Thyroid gland (tissue), 4 donors: Measurements from ENCODE around the gene IGFN1. TPM values are rescaled to one million over a fixed set of nuclear protein-coding genes. Genes with fewer than 3 reads are reported as not detected.

ENCODE experiments used
- DNase-seq, 2 donors: peaks; one replicate each; pipeline ENCODE4 v3.0.0-alpha.2; 2019
- H3K27ac ChIP-seq, 3 donors: fragments of 200-600 bp; sonication (generic); 1 replicate in 2 of 3; 2 replicates in 1 of 3; pipeline ENCODE4 v1.5.1; 2016 to 2019; ENCODE audit warnings: mild to moderate bottlenecking in 1 of 3, moderate library complexity in 1 of 3
- H3K27me3 ChIP-seq: fragments of 200-600 bp; sonication (generic); one replicate; pipeline ENCODE4 v1.5.1; 2019
- H3K36me3 ChIP-seq, 2 donors: fragments of 200-600 bp; sonication (generic); one replicate each; pipeline ENCODE4 v1.5.1; 2016 to 2019
- H3K4me1 ChIP-seq, 2 donors: fragments of 200-600 bp; sonication (generic); one replicate each; pipeline ENCODE4 v1.5.1; 2017 to 2019
- H3K4me3 ChIP-seq, 3 donors: fragments of 200-600 bp; sonication (generic); replicated peaks in 1 of 3; 1 replicate in 2 of 3; 2 replicates in 1 of 3; pipeline ENCODE4 v1.5.1; 2016; ENCODE audit warnings: mild to moderate bottlenecking in 1 of 3
- H3K9me3 ChIP-seq: fragments of 200-600 bp; sonication (generic); one replicate; pipeline ENCODE4 v1.5.1; 2017
- POLR2A ChIP-seq, 2 donors: fragments of 450-650 bp; IDR thresholded peaks; one replicate each; pipeline ENCODE4 v1.6.1; 2017; ENCODE audit warnings: antibody characterized with exemption in 2 of 2, mild to moderate bottlenecking in 2 of 2, moderate library complexity in 1 of 2
- WGBS, 2 donors: methylation state at CpG; one replicate each; pipeline ENCODE4 v1.1.5; 2017; 5-methylcytosine and 5-hydroxymethylcytosine counted together
- intact Hi-C: fragments of 100-400 bp; cut with DNase I; formaldehyde crosslinking; loops from one replicate; pipeline ENCODE4 v1.15.1; 2023
- total RNA-seq, 4 donors: library from RNA; depleted of rRNA; stranded (reverse); fragments of >200 nt; gene quantifications; one replicate each; pipeline ENCODE4 v1.2.3, GENCODE V29; 2016
- TF ChIP-seq, protein P1 (sequence below), 6 experiments: fragments of 200-600 bp in 3 of 6; fragments of 450-650 bp in 3 of 6; sonication (generic) in 3 of 6; IDR thresholded peaks; one replicate each; pipeline ENCODE4 v1.5.1; 2016 to 2019; ENCODE audit warnings: antibody characterized with exemption in 6 of 6, mild to moderate bottlenecking in 2 of 6, inconsistent platforms in 1 of 6, moderate library complexity in 1 of 6

Gene IGFN1
- total RNA-seq, 4 donors from 2014 or later: 16.2 to 78.6 (median 33.0) TPM

DNA sequence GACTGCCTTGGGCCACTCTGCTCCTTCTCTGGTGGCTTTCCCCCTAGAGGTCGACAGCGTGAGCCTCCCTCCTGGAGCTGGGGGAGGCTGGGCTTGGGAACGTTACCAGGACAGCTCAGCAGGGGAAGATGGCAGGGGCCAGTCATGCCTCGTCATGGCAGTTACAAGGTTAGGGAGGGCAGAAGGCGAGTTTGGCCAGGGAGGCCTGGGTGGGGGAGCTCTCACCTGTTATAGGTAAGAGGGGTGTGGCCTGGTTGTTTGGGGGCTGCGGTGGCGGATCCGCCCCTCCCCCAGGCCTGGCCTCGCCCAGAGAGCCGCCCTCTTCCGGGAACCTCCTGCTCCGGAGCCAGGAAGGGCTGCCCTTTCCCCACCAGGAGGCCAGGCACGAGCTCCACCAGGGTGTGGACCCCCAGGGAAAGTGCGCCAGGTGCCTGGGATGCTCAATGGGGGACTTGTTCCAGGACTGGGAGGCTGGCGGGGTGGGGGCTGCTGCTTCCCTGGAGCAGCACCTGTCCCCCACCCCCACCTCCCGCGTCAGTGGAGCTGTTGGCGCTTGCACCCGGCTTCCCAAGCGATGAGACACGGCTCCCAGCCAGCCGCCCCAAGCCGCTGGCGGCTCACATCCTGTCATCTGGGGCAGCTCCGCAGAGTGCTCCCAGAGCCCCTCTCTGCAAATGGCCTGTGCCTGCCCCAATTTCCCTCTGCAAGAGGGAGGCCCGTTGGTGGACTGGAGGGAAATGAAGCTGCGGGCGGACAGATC is 69.0 kb downstream of the IGFN1 start:
- H3K36me3 ChIP-seq: no peaks in the 10 kb centered on the region
- no peaks in the 10 kb centered on the region for H3K27me3 ChIP-seq
- intact Hi-C loops: no loop called here
- no peak overlapping the region for H3K4me3 ChIP-seq
- peaks cover 0 to 11% of the 10 kb centered on the region in 2 donors for H3K4me1 ChIP-seq
- DNase-seq: no peak
- H3K9me3 ChIP-seq: no peaks in the 10 kb centered on the region
- TF ChIP-seq, protein P1, sequence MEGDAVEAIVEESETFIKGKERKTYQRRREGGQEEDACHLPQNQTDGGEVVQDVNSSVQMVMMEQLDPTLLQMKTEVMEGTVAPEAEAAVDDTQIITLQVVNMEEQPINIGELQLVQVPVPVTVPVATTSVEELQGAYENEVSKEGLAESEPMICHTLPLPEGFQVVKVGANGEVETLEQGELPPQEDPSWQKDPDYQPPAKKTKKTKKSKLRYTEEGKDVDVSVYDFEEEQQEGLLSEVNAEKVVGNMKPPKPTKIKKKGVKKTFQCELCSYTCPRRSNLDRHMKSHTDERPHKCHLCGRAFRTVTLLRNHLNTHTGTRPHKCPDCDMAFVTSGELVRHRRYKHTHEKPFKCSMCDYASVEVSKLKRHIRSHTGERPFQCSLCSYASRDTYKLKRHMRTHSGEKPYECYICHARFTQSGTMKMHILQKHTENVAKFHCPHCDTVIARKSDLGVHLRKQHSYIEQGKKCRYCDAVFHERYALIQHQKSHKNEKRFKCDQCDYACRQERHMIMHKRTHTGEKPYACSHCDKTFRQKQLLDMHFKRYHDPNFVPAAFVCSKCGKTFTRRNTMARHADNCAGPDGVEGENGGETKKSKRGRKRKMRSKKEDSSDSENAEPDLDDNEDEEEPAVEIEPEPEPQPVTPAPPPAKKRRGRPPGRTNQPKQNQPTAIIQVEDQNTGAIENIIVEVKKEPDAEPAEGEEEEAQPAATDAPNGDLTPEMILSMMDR (IDR thresholded peaks at IDR 0.05): no peak
- no peak overlapping the region for H3K27ac ChIP-seq
- WGBS, 2 donors: 12 to 19% methylated on average over 15 to 16 of the region's 28 CpGs

DNA sequence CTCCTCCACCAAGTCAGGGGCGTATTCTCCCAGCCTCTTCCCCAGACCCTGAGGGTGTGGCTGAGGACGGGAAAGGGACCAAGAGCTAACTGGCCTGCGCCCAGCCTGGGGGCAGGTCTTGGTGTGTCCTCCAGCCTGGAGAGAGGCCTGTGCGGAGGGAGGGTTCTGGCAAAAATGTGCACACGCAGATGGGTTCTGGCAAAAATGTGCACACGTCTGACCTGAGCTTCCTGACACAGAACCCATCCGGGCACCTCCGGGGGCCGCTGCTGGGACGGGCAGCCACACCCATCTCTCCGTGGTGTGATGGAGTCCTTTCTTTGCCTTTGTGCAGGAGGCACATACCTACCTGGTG is 69.6 kb downstream of the IGFN1 start:
- peaks cover 0 to 11% of the 10 kb centered on the region in 2 donors for H3K4me1 ChIP-seq
- intact Hi-C loops: no loop called here
- no peaks in the 10 kb centered on the region for H3K36me3 ChIP-seq
- no peak for DNase-seq
- WGBS, 2 donors: 25 to 37% methylated on average over 10 of the region's 11 CpGs
- H3K27me3 ChIP-seq: no peaks in the 10 kb centered on the region
- H3K27ac ChIP-seq: no peak overlapping the region
- no peak for TF ChIP-seq POLR2A (IDR thresholded peaks at IDR 0.05)
- TF ChIP-seq, protein P1 (IDR thresholded peaks at IDR 0.05): no peak
- no peak overlapping the region for H3K4me3 ChIP-seq
- no peaks in the 10 kb centered on the region for H3K9me3 ChIP-seq

- TF ChIP-seq, protein P1 (IDR thresholded peaks at IDR 0.05): no peak
- TF ChIP-seq POLR2A (IDR thresholded peaks at IDR 0.05): no peak
- no peaks in the 10 kb centered on the region for H3K9me3 ChIP-seq
- WGBS, 2 donors: 97% methylated on average over 8 of the region's 8 CpGs
- no peak overlapping the region for H3K4me3 ChIP-seq
- H3K27ac ChIP-seq: no peak overlapping the region
- no peaks in the 10 kb centered on the region for H3K27me3 ChIP-seq
- H3K36me3 ChIP-seq: no peaks in the 10 kb centered on the region
- peaks cover 0 to 11% of the 10 kb centered on the region in 2 donors for H3K4me1 ChIP-seq
- no peak for DNase-seq
- intact Hi-C loops: no loop called here
Observed at GRCh38 chr1:201260648-201261311, 70.2 kb downstream of the IGFN1 start.

DNA sequence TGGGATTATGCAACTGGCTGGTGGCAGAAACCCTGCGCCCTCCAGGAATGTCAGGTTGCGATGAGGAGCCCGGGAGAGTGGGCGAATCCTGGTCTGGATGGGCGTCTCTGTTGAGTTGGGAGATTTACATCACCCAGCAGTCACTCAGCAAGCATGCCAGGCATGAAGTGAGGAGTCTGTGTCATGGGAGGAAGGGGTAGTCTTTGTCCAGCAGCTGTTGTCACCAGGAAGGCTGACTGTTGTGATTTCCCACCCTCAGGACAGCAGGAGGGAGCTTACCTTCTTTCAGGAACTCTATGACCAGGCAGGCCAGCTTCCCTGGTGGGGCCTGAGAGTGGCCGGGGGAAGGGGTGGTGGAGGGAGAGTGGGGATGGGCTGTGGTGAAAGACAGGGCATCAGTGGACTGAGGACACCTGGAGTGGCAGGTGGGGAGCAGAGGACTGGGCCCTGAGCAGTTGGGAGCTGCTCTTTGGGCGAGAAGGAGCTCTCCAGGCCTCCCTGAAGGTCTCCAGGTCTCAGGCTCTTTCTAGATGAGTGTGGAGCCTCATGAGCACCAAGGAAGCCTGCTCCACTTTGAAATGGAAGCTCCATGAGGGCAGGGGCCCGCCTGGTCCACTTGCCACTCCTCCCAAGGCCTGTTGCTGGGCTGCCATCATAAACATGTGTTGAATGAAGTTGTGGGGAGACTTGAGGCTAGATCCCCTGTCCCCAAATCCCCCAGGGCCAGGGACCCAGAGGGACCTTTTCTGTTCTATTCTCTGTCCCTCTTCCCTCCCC is 71.3 kb downstream of the IGFN1 start:
- Histone ChIP-seq H3K9me3 (no peaks in the 10 kb centered on the region), H3K27ac (no peak overlapping the region), H3K27me3 (no peaks in the 10 kb centered on the region), H3K4me3 (no peak overlapping the region), H3K4me1 (peaks cover 0 to 11% of the 10 kb centered on the region in 2 donors), H3K36me3 (no peaks in the 10 kb centered on the region)
- 92 to 95% methylated on average over 8 of the region's 8 CpGs for WGBS, 2 donors
- no peak for DNase-seq
- intact Hi-C loops: no loop called here
- TF ChIP-seq, protein P1 (IDR thresholded peaks at IDR 0.05): no peak
- TF ChIP-seq POLR2A (IDR thresholded peaks at IDR 0.05): no peak
